Measurements from ENCODE around the gene ESR2. TPM values are rescaled to one million over a fixed set of nuclear protein-coding genes. Genes with fewer than 3 reads are reported as not detected.

Gene ESR2
- total RNA-seq, 6 experiments from 2014 or later: not detected

DNA sequence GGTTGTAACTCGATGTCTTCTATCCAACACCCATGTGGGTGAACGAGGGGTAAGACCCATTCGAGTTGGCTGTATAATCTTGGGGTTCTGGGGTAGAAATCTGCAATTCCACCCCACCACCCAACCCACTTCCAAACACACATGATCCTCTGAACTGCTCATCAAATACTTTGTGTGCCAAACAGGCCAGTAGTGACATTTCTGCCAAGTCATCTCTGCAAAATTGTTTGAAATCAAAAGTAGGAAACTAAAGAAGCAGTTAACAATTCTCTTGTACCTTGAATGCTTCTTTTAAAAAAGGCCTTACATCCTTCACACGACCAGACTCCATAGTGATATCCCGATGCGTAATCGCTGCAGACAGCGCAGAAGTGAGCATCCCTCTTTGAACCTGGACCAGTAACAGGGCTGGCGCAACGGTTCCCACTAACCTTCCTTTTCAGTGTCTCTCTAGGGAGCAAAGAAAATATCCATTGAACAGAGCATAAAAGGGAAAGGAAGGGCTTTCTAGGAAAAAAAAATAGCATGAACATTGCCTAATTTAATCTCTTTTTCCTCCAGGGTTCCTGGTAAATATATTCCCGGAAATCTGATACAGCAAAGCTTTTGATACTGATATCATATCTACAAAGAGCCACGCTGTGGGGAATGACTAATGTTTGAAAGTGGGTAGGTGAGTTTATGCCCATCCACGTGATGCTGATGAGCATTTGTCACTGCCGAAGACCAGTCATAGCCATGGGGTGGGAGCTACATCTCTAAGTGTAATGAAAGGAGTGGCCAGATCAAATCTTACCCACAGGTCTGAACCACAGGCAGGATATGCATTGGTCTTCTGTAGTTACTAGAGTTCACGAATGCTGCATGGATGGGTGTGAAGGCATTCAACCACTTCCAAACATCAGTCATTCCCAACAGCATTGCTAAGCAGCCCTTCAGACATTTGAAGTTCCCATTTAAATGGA is 14.2 kb downstream of the ESR2 start:
- DNase-seq: no peak
- Mint-ChIP-seq H3K27me3 (ENCODE audit: insufficient read depth) (peaks cover 16% of the 10 kb centered on the region), H3K9me3 (no peaks in the 10 kb centered on the region), H3K27ac (no peak overlapping the region), H3K36me3 (ENCODE audit: low read depth) (no peaks in the 10 kb centered on the region), H3K4me1 (ENCODE audit: low read depth) (no peaks in the 10 kb centered on the region), H3K4me3 (no peak overlapping the region)
- TF ChIP-seq, protein P1, sequence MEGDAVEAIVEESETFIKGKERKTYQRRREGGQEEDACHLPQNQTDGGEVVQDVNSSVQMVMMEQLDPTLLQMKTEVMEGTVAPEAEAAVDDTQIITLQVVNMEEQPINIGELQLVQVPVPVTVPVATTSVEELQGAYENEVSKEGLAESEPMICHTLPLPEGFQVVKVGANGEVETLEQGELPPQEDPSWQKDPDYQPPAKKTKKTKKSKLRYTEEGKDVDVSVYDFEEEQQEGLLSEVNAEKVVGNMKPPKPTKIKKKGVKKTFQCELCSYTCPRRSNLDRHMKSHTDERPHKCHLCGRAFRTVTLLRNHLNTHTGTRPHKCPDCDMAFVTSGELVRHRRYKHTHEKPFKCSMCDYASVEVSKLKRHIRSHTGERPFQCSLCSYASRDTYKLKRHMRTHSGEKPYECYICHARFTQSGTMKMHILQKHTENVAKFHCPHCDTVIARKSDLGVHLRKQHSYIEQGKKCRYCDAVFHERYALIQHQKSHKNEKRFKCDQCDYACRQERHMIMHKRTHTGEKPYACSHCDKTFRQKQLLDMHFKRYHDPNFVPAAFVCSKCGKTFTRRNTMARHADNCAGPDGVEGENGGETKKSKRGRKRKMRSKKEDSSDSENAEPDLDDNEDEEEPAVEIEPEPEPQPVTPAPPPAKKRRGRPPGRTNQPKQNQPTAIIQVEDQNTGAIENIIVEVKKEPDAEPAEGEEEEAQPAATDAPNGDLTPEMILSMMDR (IDR thresholded peaks at IDR 0.05): no peak

DNA sequence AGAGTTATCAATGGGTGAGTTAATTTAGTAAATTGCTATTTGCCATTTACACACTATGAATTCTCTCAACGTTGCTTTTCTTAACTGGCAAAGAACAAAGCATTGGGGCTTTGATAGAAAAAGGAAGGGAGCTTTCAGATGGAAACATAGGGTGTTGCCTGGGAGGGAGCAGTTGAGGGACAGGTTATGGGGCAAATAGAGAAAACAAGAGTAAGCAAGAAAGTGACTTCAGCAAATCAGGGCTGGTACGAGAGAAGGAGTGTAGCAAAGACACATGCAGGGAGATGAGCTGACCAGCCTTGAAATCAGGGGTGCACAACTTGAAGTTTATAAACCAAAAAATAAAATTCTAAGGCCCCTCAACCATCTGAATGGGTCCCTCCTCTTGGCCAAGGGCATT is 15.7 kb downstream of the ESR2 start:
- no peaks in the 10 kb centered on the region for H3K4me1 Mint-ChIP-seq (ENCODE audit: low read depth)
- H3K27ac Mint-ChIP-seq: no peak overlapping the region
- H3K9me3 Mint-ChIP-seq: peaks cover 8% of the 10 kb centered on the region; the same call in 1 of the 2 replicates
- peaks cover 4% of the 10 kb centered on the region; the same call in 1 of the 2 replicates for H3K36me3 Mint-ChIP-seq (ENCODE audit: low read depth)
- no peak overlapping the region for H3K4me3 Mint-ChIP-seq
- TF ChIP-seq, protein P1 (IDR thresholded peaks at IDR 0.05): no peak
- peaks cover 10% of the 10 kb centered on the region for H3K27me3 Mint-ChIP-seq (ENCODE audit: insufficient read depth)
- DNase-seq: no peak

DNA sequence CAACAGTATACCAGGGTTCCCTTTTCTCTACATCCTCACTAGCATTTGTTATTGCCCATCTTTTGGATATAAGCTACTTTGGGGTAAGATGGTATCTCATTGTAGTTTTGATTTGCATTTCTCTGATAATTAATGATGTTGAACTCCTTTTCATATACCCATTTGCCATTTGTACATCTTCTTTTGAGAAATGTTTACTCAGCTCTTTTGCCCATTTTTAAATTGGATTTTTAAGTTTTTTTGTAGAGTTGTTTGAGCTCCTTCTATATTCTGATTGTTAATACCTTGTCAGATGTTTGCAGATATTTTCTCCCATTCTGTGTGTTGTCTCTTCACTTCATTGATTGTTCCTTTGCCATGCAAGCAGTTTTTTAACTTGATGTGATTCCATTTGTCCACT is 22.2 kb downstream of the ESR2 start:
- no peak overlapping the region for H3K27ac Mint-ChIP-seq
- H3K36me3 Mint-ChIP-seq (ENCODE audit: low read depth): peaks cover 4% of the 10 kb centered on the region; the same call in 1 of the 2 replicates
- peaks cover 8% of the 10 kb centered on the region; the same call in 1 of the 2 replicates for H3K9me3 Mint-ChIP-seq
- DNase-seq: no peak
- peaks cover 1% of the 10 kb centered on the region for H3K27me3 Mint-ChIP-seq (ENCODE audit: insufficient read depth)
- TF ChIP-seq, protein P1 (IDR thresholded peaks at IDR 0.05): no peak
- H3K4me3 Mint-ChIP-seq: no peak overlapping the region
- peaks cover 6% of the 10 kb centered on the region; the same call in 1 of the 2 replicates for H3K4me1 Mint-ChIP-seq (ENCODE audit: low read depth)

DNA sequence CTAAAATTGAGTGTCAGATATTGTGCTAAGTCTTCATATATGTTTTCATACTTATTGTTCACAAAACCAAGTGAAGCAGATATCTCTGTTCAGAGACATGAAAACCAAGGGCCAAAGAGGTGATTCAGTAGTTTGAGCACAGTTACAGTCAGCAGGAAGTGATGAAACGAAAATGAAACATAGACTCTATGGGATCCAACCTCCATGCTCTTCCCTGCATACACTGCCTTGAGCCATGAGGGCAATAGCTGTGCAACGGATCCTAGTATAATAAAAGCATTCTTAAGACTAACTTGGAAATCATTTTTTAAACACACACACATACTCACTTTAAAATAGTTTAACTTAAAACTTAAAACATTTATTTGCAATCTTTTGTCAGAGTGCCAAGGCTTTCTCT is 27.9 kb downstream of the ESR2 start:
- peak overlapping the region; percentile 67 for H3K27ac Mint-ChIP-seq
- H3K4me1 Mint-ChIP-seq (ENCODE audit: low read depth): peaks cover 19% of the 10 kb centered on the region
- H3K36me3 Mint-ChIP-seq (ENCODE audit: low read depth): no peaks in the 10 kb centered on the region
- H3K9me3 Mint-ChIP-seq: no peaks in the 10 kb centered on the region
- peak; percentile 18 for DNase-seq
- peaks cover 1% of the 10 kb centered on the region; the same call in 1 of the 2 replicates for H3K27me3 Mint-ChIP-seq (ENCODE audit: insufficient read depth)
- TF ChIP-seq, protein P1 (IDR thresholded peaks at IDR 0.05): no peak
- H3K4me3 Mint-ChIP-seq: peak overlapping the region; percentile 36

DNA sequence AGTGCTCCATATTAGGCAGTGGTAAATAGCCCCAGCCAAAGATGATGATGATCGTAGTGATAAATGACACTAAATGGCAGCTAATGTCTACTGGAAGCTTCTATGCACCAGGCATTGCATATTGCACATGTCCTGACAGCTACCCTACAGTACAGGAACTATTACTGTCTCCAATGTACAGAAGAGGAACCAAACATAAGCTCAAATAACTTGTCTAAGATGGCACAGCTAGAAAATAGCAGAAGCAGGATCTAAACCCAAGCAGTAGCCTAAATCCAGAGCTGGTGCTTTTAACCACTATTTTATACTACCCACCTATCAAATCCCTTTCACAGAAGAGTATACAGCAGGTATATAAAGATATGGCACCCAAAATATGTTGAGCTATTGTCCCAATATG is 28.9 kb downstream of the ESR2 start:
- Mint-ChIP-seq H3K27me3 (ENCODE audit: insufficient read depth) (no peaks in the 10 kb centered on the region; the same call in 1 of the 2 replicates), H3K4me3 (no peak overlapping the region), H3K9me3 (no peaks in the 10 kb centered on the region), H3K27ac (no peak overlapping the region), H3K36me3 (ENCODE audit: low read depth) (no peaks in the 10 kb centered on the region), H3K4me1 (ENCODE audit: low read depth) (peaks cover 19% of the 10 kb centered on the region)
- TF ChIP-seq, protein P1 (IDR thresholded peaks at IDR 0.05): no peak
- no peak for DNase-seq
